PC-3 (cell line): ENCODE data around the gene NHP2.

Experiments used
- CTCF ChIP-seq: fragments of 300-600 bp; sonication (generic); conservative IDR thresholded peaks from 2 replicates; pipeline ENCODE4 v1.5.1; 2017; ENCODE audit warnings: antibody characterized with exemption, low read depth, mild to moderate bottlenecking, low read length
- EZH2phosphoT487 ChIP-seq: fragments of 300-600 bp; sonication (generic); IDR thresholded peaks from 2 replicates; pipeline ENCODE4 v1.6.1; 2018; ENCODE audit warnings: mild to moderate bottlenecking, antibody characterized with exemption, low read length, borderline replicate concordance

GRCh38 chr5:178129296-178129695 lies 24.4 kb downstream of the NHP2 start:
- TF ChIP-seq CTCF (no peak), EZH2phosphoT487 (no peak)
